Glutamatergic neuron (in vitro differentiated cells): ENCODE data around the gene MYOC. TPM values are rescaled to one million over a fixed set of nuclear protein-coding genes. Genes with fewer than 3 reads are reported as not detected.

Experiments
- DNase-seq: peaks from one replicate; pipeline ENCODE4 v3.0.0; 2022
- H3K27ac Mint-ChIP-seq: one replicate; pipeline ENCODE4 v1.8.0; 2020; ENCODE audit warnings: mild to moderate bottlenecking, mixed read lengths, inconsistent platforms; ENCODE audit not compliant: unreplicated experiment
- H3K27me3 Mint-ChIP-seq: one replicate; pipeline ENCODE4 v1.8.0; 2020; ENCODE audit warnings: mild to moderate bottlenecking, moderate library complexity, mixed read lengths, inconsistent platforms; ENCODE audit not compliant: unreplicated experiment
- H3K36me3 Mint-ChIP-seq: one replicate; pipeline ENCODE4 v1.8.0; 2020; ENCODE audit warnings: mild to moderate bottlenecking, mixed read lengths, inconsistent platforms; ENCODE audit not compliant: unreplicated experiment
- H3K4me1 Mint-ChIP-seq: one replicate; pipeline ENCODE4 v1.8.0; 2020; ENCODE audit warnings: mild to moderate bottlenecking, low read depth, mixed read lengths, inconsistent platforms; ENCODE audit not compliant: unreplicated experiment
- H3K4me3 Mint-ChIP-seq: one replicate; pipeline ENCODE4 v1.8.0; 2020; ENCODE audit warnings: mild to moderate bottlenecking, mixed read lengths, inconsistent platforms; ENCODE audit not compliant: unreplicated experiment
- H3K9me3 Mint-ChIP-seq: one replicate; pipeline ENCODE4 v1.8.0; 2020; ENCODE audit warnings: mild to moderate bottlenecking, moderate library complexity, mixed read lengths, inconsistent platforms; ENCODE audit not compliant: unreplicated experiment
- total RNA-seq: library from RNA; stranded (reverse); fragmentation: NEBNext Ultra II Directional; extraction: Animal tissue kit (Norgen Biotek cat#: 25700); gene quantifications from one replicate; pipeline ENCODE4 v1.2.1, GENCODE V29; 2021; ENCODE audit not compliant: unreplicated experiment
- TF ChIP-seq, protein P1 (sequence below): fragments of 200-600 bp; sonication (generic); IDR thresholded peaks from one replicate; pipeline ENCODE4 v1.5.0; 2021; ENCODE audit not compliant: partially characterized antibody, unreplicated experiment

MYOC gene
- total RNA-seq, 1 donor from 2014 or later: not detected

DNA sequence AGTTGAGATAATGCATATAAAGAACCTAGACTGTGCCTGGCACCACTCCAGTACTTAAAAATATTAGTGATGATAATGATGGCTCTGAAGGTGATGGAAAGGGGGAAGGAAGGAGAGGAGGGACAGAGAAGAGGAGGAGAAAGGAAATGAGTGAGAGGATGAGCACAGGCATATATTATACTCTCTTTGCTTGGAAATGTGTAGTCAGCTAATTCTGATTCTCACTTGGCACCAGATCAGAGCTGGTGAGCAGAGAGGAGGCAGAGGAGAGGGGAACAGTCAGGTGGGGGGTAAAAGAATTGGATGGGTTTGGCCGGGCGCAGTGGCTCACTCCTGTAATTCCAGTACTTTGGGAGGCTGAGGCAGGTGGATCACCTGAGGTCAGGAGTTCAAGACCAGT, 24.3 kb upstream of the MYOC start:
- H3K36me3 Mint-ChIP-seq: no peaks in the 10 kb centered on the region
- TF ChIP-seq, protein P1, sequence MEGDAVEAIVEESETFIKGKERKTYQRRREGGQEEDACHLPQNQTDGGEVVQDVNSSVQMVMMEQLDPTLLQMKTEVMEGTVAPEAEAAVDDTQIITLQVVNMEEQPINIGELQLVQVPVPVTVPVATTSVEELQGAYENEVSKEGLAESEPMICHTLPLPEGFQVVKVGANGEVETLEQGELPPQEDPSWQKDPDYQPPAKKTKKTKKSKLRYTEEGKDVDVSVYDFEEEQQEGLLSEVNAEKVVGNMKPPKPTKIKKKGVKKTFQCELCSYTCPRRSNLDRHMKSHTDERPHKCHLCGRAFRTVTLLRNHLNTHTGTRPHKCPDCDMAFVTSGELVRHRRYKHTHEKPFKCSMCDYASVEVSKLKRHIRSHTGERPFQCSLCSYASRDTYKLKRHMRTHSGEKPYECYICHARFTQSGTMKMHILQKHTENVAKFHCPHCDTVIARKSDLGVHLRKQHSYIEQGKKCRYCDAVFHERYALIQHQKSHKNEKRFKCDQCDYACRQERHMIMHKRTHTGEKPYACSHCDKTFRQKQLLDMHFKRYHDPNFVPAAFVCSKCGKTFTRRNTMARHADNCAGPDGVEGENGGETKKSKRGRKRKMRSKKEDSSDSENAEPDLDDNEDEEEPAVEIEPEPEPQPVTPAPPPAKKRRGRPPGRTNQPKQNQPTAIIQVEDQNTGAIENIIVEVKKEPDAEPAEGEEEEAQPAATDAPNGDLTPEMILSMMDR: no peak
- H3K4me1 Mint-ChIP-seq: no peaks in the 10 kb centered on the region
- no peak overlapping the region for H3K27ac Mint-ChIP-seq
- H3K27me3 Mint-ChIP-seq: no peaks in the 10 kb centered on the region
- peaks cover 1% of the 10 kb centered on the region for H3K9me3 Mint-ChIP-seq
- H3K4me3 Mint-ChIP-seq: no peak overlapping the region
- DNase-seq: no peak

DNA sequence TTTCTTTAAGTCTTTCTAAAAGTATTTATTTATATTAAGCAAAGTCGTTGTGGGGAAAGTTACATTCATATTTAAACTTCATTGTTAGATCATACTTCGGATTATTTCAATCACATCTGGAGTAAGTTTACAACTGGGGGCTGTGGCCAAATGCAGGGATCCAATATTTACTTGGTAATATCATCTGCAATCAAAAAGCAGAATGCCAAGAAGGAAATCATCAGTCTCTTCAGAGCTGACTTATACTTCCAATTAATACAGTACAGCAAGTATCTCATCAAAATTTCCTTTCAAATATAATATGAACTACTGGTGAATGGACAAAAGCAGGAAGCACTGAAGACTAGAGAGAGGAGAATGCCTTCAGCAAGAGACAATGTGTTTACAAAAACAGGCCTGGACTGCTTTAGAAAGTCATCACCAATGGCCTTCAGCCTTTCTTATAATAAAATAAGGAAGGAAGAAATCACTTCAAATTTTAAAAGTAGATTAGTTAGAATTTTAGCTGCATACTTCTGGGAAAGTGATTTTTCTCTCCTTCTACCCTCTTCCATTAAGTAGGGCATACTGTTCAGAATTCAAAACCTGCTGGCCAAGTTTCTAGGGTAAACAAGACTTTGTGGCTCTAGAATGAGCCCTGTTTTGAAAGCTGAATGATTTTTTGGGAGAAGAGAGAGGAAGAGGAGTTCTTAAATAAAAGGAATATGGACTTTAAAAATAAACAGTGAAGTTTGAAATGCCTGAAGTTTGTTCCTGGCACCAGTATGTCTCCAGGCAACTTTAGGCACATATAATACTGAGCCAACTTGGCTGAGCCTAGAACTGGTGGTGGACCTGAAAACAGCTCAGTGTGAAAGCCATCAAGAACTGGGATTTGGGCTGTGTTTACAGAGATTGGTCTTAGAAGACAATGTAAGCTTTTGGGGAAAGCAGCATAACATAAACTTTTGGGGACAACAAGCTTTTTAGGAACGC, 22.2 kb upstream of the MYOC start:
- H3K9me3 Mint-ChIP-seq: no peaks in the 10 kb centered on the region
- H3K27ac Mint-ChIP-seq: no peak overlapping the region
- no peaks in the 10 kb centered on the region for H3K36me3 Mint-ChIP-seq
- H3K4me1 Mint-ChIP-seq: no peaks in the 10 kb centered on the region
- H3K4me3 Mint-ChIP-seq: no peak overlapping the region
- no peaks in the 10 kb centered on the region for H3K27me3 Mint-ChIP-seq
- TF ChIP-seq, protein P1: no peak
- no peak for DNase-seq

DNA sequence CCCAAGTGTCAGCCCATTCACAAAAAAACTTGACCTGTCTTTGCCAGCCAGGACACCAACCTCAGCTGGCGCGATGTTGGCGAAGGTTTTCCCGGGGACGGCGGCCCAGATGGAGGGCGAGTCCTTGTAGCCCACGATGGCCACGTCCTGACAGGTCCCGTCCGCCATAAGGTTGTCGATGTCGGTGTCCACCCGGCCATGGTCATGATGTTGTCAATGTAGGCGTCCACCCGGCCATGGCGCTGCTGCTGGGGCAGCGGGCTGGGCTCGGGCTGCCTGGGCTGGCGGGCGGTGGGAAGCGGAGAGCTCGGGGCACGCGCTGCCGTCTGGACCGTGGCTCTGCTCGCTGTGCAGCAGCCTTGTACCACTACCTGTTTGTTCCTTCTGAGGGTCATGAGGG, 18.3 kb upstream of the MYOC start:
- Mint-ChIP-seq H3K27ac (no peak overlapping the region), H3K4me3 (no peak overlapping the region), H3K9me3 (no peaks in the 10 kb centered on the region), H3K36me3 (no peaks in the 10 kb centered on the region), H3K27me3 (no peaks in the 10 kb centered on the region), H3K4me1 (no peaks in the 10 kb centered on the region)
- TF ChIP-seq, protein P1: no peak
- no peak for DNase-seq

DNA sequence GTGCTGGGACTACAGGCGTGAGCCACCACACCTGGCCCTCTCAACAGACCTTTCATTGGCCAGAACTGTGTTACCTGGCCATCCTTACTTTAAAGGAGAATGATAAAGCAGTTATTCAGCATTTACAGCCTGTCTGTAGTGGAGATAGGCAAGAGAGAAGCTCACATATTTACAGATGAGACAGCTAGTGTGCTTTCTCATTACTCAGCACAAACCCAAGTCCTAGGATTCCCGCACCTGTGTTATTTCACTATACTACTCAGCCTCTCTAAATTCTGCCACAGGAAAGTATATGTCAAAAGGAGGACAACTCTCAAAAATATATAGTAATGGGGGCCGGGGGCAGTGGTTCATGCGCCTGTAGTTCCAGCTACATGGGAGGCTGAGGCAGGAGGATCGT, 15.9 kb upstream of the MYOC start:
- Mint-ChIP-seq H3K9me3 (no peaks in the 10 kb centered on the region), H3K4me1 (no peaks in the 10 kb centered on the region), H3K27ac (no peak overlapping the region), H3K4me3 (no peak overlapping the region), H3K36me3 (no peaks in the 10 kb centered on the region), H3K27me3 (no peaks in the 10 kb centered on the region)
- TF ChIP-seq, protein P1: no peak
- DNase-seq: no peak

DNA sequence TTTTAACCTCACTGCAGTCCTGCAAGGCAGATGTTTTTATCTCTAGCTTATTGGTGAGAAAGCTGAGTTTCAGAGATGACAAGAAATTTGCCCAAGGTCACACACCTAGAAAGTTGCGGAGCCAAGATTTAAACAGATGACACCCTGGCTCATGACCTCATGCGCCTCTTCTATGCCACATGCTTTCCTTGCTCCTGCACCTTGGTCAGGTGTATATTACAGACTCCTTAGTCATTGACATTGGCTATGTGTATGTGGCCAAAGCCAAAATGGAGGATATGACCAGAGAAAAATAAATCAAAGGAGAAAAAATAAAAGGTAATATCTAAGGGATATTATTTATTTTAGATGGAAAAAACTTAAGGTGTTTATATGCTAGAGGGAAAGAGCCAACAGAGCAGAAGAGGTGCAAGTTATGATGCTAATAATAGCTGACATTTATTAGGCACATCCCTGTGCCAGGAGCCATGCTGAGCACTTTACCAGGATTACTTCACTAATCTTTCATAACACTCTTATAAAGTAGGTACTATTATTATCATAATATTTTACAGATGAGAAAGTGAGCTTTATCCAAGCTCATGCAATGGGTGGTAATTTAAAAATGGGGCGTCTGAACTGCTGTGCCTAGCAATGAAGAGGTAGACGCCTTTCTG, 13.8 kb upstream of the MYOC start:
- Mint-ChIP-seq H3K27ac (no peak overlapping the region), H3K9me3 (no peaks in the 10 kb centered on the region), H3K4me3 (no peak overlapping the region), H3K36me3 (no peaks in the 10 kb centered on the region), H3K27me3 (no peaks in the 10 kb centered on the region), H3K4me1 (no peaks in the 10 kb centered on the region)
- DNase-seq: no peak
- TF ChIP-seq, protein P1: no peak
